HG03439 (cell line): ENCODE results near the gene C1QTNF1.

ENCODE experiments used
- ATAC-seq: cut with Tn5 transposase; IDR thresholded peaks from one replicate; pipeline ENCODE4 v1.9.1; 2021; ENCODE audit warnings: mild to moderate bottlenecking, moderate library complexity; ENCODE audit not compliant: unreplicated experiment

C1QTNF1 gene

GRCh38 chr17:78992542-78993212 lies 31.3 kb upstream of the C1QTNF1 start:
- no peak for ATAC-seq

DNA sequence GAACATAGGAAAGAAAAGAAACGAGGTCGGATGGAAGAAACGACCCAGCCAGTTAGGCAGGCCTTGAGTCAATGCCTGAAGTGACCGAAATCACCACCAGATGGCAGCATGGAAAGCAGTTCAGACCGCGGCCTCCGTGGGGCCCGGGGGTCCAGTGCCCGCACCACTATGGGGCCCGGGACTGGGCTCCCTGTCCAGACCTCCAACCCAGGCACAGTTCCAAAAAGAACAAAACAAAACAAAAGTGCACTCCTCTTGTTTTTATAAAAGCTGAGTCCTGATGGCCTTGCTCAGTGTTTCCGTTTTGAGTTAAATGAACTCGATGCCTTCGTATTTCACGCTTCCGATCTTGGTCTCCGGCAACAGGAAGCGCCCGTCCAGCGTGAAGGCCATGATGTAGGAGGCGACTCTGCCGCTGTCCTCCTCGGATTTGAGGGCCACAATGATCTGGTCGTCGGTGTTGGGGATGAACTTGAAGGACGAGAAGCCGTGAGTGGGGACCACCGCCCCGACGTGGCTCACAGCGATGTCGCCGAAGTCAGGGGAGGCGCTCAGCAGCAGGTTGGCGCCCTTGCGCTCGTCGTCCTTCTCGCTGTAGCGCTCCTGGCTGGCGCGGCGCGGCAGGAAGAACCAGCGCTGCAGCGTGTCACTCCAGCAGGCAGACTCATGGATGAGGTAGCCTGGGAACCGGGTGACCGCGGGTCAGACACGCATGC lies 30.6 kb upstream of the C1QTNF1 start:
- no peak for ATAC-seq

GRCh38 chr17:78993981-78994671 lies 29.8 kb upstream of the C1QTNF1 start:
- ATAC-seq, result no peak

DNA sequence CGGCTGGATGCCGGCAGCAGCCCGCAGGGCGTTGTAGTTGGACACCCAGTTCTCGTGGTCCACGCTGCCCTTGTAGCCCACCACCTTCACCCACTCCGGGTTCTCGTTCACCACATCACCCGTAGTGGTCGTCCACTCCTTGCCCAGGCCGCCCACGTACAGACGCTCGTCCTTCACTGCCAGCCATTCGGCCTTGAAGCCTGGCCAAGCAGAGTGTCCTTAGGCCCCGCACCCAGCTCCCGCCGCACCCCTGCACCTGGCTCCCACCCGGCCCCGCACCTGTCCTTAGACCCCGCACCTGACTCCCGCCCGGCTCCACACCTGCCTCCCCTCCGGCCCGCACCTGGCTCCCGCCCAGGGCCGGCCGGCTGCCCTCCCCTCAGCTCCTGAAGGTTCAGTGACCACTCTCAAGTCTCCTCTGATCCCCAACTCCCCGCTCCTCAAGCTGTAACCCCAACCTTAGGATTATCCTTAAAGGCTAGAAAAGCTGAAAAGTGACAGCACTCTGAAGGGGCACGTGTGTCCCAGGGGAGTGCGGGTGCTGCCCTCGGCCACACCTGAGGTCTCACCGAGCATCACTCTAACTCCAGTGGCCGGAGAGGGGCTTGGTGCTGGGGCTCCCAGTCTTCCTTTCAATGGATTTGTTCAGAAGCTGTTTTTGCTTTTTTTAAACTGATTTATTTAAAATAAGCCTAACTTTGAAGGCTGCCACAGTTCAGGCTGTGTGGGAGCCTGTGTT lies 28.8 kb upstream of the C1QTNF1 start:
- no peak for ATAC-seq

DNA sequence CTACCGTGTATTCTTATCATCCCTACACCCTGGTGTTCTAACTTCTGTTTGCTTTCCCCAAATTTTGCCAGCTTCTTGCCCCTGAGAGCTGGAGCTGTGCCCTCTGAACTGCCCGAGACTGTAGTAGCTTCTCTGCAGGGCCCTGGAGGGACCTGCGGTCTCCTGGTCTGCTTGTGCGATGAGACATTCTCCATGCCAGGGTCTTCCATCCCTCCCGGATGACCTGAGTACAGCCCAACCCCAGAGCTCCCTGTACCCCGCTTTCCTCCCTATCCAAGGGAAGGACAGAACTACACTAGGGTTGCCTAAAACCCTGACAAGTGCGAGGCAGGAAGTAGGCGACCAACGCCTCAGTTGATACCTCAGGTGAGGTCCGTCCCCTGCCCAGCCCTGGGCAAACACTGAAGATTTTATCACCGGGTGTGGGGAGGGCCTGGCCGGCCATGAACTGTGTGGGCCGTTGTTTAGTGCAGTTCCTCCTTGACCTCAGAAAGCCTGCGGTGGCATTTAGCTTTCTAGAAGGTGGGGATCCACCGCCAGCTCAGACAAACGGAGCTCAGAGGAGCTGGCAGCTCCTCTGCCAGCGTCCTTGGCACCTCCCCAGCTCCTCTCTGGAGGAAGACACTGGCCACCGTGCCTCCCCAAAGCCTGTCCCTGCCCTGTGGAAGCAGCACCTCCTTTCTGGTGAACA lies 28.1 kb upstream of the C1QTNF1 start:
- ATAC-seq, result no peak

GRCh38 chr17:78996781-78997201 lies 27.2 kb upstream of the C1QTNF1 start:
- no peak for ATAC-seq

DNA sequence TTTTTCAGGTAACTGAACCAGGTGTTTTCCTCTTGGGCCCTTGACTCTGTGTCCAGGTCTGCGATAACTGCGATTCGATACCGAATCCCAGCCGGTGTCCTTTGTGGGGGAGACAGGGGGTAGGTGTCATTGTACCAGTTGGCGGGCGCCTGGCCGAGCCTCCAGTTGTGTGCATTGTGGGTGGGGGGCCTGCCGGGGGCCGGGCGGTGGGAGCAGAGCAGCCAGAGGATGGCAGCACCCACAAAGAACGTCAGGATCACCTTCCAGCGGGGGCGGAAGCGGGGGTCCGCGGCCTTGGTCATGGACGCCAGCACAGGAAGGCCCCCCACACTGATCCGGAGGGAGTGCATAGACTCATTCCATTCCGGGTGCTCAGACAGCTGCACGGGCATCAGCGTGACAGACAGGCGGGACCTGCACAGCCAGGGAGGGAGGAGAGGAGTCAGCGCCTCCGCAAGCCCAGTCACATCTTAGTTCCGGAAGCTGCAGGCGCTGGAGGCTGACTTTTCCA lies 26.7 kb upstream of the C1QTNF1 start:
- ATAC-seq, result no peak

GRCh38 chr17:78997881-78998280 lies 26.1 kb upstream of the C1QTNF1 start:
- ATAC-seq, result no peak

DNA sequence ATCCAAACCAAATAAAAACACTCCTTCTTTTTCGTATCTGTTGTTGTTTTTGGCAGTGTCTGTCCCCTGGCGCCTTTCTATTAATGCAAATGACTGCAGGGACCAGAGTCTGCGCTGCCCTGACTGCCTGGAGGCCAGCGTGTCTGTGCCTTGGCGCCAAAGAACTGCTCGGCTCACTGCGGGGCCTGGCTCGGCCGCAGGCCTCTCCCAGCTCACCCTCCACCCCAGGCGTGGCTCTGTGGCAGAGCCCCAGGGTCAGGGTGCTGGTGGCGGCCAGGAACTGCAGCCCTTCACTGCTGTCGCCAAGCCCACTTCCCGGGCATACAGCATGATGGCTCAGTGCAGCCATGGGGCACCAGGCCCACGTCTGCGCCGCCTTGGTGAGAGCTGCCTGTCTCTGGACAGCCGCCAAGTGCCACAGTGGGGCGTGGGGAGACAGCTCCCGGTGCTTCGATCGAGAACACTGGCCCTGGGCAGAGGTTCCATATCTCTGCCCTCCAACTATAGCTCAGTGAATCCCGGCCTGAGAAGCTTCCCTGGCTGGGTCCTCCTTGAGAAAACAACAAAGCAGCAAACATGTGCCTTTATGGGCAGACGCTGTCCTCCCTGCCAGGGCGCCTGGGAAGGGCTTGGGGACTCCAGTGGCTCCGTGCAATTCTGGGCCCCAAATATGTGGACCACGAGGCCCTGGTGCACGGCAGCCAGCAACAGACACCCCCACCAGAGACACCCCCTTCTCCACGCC lies 25.5 kb upstream of the C1QTNF1 start:
- no peak for ATAC-seq

- no peak for ATAC-seq
These were observed 24.8 kb upstream of the C1QTNF1 start for GRCh38 chr17:78999056-78999768.

DNA sequence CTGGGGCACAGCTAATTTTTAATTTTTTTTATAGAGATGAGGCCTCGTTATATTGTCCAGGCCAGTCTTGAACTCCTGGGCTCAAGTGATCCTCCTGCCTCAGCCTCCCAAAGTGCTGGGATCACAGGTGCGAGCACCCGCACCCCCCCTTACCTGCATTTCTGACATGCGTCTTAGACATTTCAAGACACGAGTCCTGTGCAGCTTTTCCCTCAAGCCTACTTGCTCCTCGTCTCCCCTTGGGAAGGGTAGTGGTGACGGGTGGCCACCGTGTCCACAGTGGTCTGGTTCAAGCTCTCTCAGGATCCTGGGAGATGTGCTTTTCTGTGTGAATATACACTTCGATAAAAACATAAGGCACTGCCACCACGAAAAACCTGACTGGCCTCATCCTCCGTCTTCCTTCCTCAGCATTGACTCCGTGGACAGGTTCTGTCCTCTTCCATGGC lies 24.0 kb upstream of the C1QTNF1 start:
- ATAC-seq, result no peak

- no peak for ATAC-seq
These were observed 23.4 kb upstream of the C1QTNF1 start for GRCh38 chr17:79000396-79001189.

GRCh38 chr17:79001190-79002020 lies 22.6 kb upstream of the C1QTNF1 start:
- ATAC-seq, result no peak

- ATAC-seq, result no peak
These were observed 21.7 kb upstream of the C1QTNF1 start for GRCh38 chr17:79002291-79002690.

- no peak for ATAC-seq
These were observed 21.0 kb upstream of the C1QTNF1 start for GRCh38 chr17:79002796-79003593.

DNA sequence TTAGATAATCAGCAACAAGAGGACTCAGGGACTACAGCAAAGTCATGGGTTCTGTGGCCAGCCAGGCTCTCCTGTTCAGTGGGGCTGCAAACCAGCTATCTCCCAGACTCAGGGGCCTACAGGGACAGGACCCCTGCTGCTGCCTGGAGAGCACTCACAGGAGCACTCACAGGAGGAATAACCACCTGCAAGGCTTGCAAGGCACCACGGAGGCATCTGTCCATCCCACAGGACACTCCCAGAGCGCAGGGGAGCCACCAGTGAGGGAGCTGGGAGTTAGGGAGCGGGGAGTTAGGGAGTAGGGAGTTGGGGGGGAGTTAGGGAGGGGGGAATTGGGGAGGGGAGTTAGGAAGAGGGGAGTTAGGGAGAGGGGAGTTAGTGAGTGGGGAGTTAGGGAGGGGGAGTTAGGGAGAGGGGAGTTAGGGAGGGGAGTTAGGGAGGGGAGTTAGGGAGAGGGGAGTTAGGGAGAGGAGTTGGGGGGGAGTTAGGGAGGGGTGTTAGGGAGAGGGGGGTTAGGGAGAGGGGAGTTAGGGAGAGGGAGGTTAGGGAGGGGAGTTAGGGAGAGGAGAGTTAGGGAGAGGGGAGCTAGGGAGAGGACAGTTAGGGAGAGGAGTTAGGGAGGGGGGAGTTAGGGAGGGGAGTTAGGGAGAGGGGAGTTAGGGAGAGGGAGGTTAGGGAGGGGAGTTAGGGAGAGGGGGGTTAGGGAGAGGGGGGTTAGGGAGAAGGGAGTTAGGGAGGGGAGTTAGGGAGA lies 20.1 kb upstream of the C1QTNF1 start:
- no peak for ATAC-seq
